Right lobe of liver (tissue), 6 donors: ENCODE data around the gene TRIM41. TPM values are rescaled to one million over a fixed set of nuclear protein-coding genes. Genes with fewer than 3 reads are reported as not detected.
A peak's percentile ranks its signal among the peaks of the same experiment; 100 is the strongest.

ENCODE experiments used
- ATAC-seq, 4 donors: fragments of 200-7000 bp; cut with Tn5 transposase; one replicate each; pipeline ENCODE4 v1.9.1; 2020; ENCODE audit warnings: mild to moderate bottlenecking in 4 of 4, moderate library complexity in 4 of 4
- DNase-seq, 3 donors: peaks; one replicate each; pipeline ENCODE4 v3.0.0-alpha.2; 2020
- H3K27ac ChIP-seq, 3 donors: fragments of 200-600 bp; one replicate each; pipeline ENCODE4 v1.8.0; 2022
- H3K27me3 ChIP-seq, 2 donors: fragments of 200-600 bp; one replicate each; pipeline ENCODE4 v1.8.0; 2022
- H3K36me3 ChIP-seq, 4 donors: fragments of 200-600 bp; sonication (generic) in 1 of 4; one replicate each; pipeline versions ENCODE4 v1.5.1 to v1.8.0; 2017 to 2022; ENCODE audit warnings: control low read depth in 1 of 4
- H3K4me1 ChIP-seq, 4 donors: fragments of 200-600 bp; sonication (generic) in 1 of 4; one replicate each; pipeline versions ENCODE4 v1.5.1 to v1.8.0; 2017 to 2022; ENCODE audit warnings: control low read depth in 1 of 4
- H3K4me3 ChIP-seq, 3 donors: fragments of 200-600 bp; one replicate each; pipeline ENCODE4 v1.8.0; 2022
- H3K9me3 ChIP-seq, 4 donors: fragments of 200-600 bp; sonication (generic) in 1 of 4; one replicate each; pipeline versions ENCODE4 v1.5.1 to v1.8.0; 2017 to 2022; ENCODE audit warnings: control low read depth in 1 of 4
- POLR2A ChIP-seq: fragments of 450-650 bp; IDR thresholded peaks from one replicate; pipeline ENCODE4 v1.6.1; 2017; ENCODE audit warnings: antibody characterized with exemption, mild to moderate bottlenecking
- WGBS: methylation state at CpG from one replicate; pipeline ENCODE4 v1.1.6; 2018; ENCODE audit warnings: low coverage, low lambda C conversion rate; ENCODE audit not compliant: insufficient coverage; ENCODE audit errors: missing lambda C conversion rate; 5-methylcytosine and 5-hydroxymethylcytosine counted together
- intact Hi-C, 2 donors: fragments of 100-400 bp; cut with DNase I; formaldehyde crosslinking; loops; one replicate each; pipeline versions ENCODE4 v1.11.2 to v1.14.1; 2022
- total RNA-seq, 6 experiments: library from RNA; depleted of rRNA in 2 of 6; stranded (reverse); fragments of >200 nt in 2 of 6; fragmentation: NEBNext Ultra II Directional in 3 of 6; extraction: Animal tissue kit (Norgen Biotek cat#: 25700) in 3 of 6; gene quantifications; one replicate each; pipeline versions ENCODE4 v1.1.0 to v1.2.4, GENCODE V29; 2016 to 2023
- TF ChIP-seq, protein P1 (sequence below), 4 donors: fragments of 200-600 bp in 3 of 4; fragments of 450-650 bp in 1 of 4; IDR thresholded peaks; one replicate each; pipeline versions ENCODE4 v1.5.1 to v1.8.0; 2016 to 2022; ENCODE audit warnings: antibody characterized with exemption in 4 of 4, mild to moderate bottlenecking in 2 of 4
- donor health status: DM: no; HTN: yes; CAD: no.
- donor health status: DM: no; HTN: no; CAD: no.
- donor health status: DM: no; HTN: no; CAD: no.
- donor health status: DM: no; HTN: yes; CAD: no.
- donor health status: DM: no; HTN: yes; CAD: no.

Gene TRIM41
- total RNA-seq, 6 experiments from 2014 or later: 7.3 to 20.6 (median 15.9) TPM

DNA sequence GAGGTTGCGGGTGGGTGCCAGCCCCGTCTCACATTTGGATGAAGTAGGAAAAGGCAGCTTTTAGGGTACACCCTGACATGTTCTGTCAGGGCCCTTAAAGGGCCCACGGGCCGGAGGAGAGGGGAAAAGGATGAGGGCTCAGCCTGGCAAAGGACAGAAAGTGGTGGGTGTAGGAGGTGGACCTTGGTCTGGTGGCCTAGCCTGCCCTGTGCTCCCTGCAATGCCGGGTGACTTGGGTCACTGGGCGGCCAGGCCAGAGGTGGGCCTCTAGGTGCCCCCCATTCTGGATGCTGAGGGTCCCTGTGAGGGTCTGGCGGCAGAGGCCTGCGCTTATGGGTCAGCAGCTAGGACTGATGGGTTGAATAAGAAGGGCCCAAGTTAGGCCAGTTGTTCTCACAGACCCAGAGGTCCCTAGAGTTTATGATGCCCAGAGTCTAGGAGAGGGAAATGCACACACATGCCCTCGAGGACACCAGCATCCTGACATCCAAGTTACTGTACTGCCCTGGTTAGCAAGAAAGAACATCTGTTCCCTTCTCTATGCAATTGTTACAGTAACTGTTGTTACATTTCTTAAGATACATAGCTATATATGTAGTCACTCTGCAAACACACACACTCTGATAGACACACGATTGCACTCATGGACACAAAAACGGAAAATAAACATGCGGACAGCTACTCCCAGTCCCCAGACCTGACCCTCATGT lies 30.6 kb upstream of the TRIM41 start:
- intact Hi-C loops: no loop called here
- 38% methylated on average over 7 of the region's 12 CpGs for WGBS
- Histone ChIP-seq H3K4me1 (peaks cover 0 to 32% (median 0%) of the 10 kb centered on the region in 4 donors), H3K36me3 (no peaks in the 10 kb centered on the region), H3K27ac (peak overlapping the region; percentile 63 to 90 (median 84)), H3K9me3 (no peaks in the 10 kb centered on the region), H3K27me3 (no peaks in the 10 kb centered on the region), H3K4me3 (peak overlapping the region; percentile 71 to 88 (median 71))
- TF ChIP-seq, protein P1, sequence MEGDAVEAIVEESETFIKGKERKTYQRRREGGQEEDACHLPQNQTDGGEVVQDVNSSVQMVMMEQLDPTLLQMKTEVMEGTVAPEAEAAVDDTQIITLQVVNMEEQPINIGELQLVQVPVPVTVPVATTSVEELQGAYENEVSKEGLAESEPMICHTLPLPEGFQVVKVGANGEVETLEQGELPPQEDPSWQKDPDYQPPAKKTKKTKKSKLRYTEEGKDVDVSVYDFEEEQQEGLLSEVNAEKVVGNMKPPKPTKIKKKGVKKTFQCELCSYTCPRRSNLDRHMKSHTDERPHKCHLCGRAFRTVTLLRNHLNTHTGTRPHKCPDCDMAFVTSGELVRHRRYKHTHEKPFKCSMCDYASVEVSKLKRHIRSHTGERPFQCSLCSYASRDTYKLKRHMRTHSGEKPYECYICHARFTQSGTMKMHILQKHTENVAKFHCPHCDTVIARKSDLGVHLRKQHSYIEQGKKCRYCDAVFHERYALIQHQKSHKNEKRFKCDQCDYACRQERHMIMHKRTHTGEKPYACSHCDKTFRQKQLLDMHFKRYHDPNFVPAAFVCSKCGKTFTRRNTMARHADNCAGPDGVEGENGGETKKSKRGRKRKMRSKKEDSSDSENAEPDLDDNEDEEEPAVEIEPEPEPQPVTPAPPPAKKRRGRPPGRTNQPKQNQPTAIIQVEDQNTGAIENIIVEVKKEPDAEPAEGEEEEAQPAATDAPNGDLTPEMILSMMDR (IDR thresholded peaks at IDR 0.05): no peak
- TF ChIP-seq POLR2A: no peak
- DNase-seq (peak in 1 of 3 donors; percentile 33), ATAC-seq (no peak)

DNA sequence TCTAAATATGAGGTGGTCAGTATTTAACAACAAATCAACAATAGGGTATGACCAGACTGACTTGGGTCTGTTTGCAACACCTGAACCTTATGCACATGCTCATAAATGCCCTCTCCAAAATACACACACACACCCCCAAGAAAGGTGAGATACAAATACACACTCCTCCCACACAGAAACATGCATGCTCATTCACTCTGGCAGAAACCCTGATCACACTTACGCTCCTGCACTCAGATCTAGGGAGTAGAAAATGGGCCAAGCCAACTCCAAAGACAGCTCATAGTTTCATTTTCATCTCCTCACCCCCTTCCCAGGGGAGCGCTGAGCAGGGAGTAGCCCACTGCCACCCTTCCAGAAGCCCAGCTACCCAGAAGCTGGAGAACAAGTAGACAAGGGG lies 29.4 kb upstream of the TRIM41 start:
- ATAC-seq (peak in 1 of 4 donors; percentile 8), DNase-seq (no peak)
- peak overlapping the region in 1 of 3 donors; percentile 84 for H3K27ac ChIP-seq

GRCh38 chr5:181194489-181195248 lies 28.4 kb upstream of the TRIM41 start:
- Histone ChIP-seq H3K4me3 (no peak overlapping the region), H3K9me3 (no peaks in the 10 kb centered on the region), H3K4me1 (peaks cover 0 to 28% (median 0%) of the 10 kb centered on the region in 4 donors), H3K27ac (peak overlapping the region in 1 of 3 donors; percentile 84), H3K36me3 (no peaks in the 10 kb centered on the region), H3K27me3 (no peaks in the 10 kb centered on the region)
- ATAC-seq (no peak), DNase-seq (peak in 1 of 3 donors; percentile 34)
- intact Hi-C loops: no loop called here
- 71% methylated on average over 7 of the region's 21 CpGs for WGBS
- TF ChIP-seq, protein P1 (IDR thresholded peaks at IDR 0.05): no peak
- no peak for TF ChIP-seq POLR2A

More for the DNA sequence above, 29.4 kb upstream of the TRIM41 start:
- H3K9me3 ChIP-seq: no peaks in the 10 kb centered on the region
- H3K36me3 ChIP-seq: no peaks in the 10 kb centered on the region
- no peak overlapping the region for H3K4me3 ChIP-seq
- intact Hi-C loops: no loop called here
- H3K4me1 ChIP-seq: peaks cover 0 to 32% (median 0%) of the 10 kb centered on the region in 4 donors
- TF ChIP-seq, protein P1 (IDR thresholded peaks at IDR 0.05): no peak
- no peak for TF ChIP-seq POLR2A
- no peaks in the 10 kb centered on the region for H3K27me3 ChIP-seq
- WGBS: 43% methylated on average over 1 of the region's 2 CpGs

- TF ChIP-seq, protein P1 (IDR thresholded peaks at IDR 0.05): no peak
- no peak for TF ChIP-seq POLR2A
- Histone ChIP-seq H3K9me3 (no peaks in the 10 kb centered on the region), H3K4me1 (peaks cover 0 to 25% (median 0%) of the 10 kb centered on the region in 4 donors), H3K27ac (no peak overlapping the region), H3K36me3 (no peaks in the 10 kb centered on the region), H3K4me3 (no peak overlapping the region), H3K27me3 (no peaks in the 10 kb centered on the region)
- DNase-seq (no peak), ATAC-seq (no peak)
- intact Hi-C loops: no loop called here
- 100% methylated on average over 1 of the region's 45 CpGs for WGBS
These were observed 27.8 kb upstream of the TRIM41 start for GRCh38 chr5:181195249-181195761.
